Activated CD4-positive, alpha-beta T cell treated with anti-CD3 and anti-CD28 coated beads, Interleukin-2, amount 50 U/mL, for 48 hours (primary cell): ENCODE data around the gene ELOVL1.

Source experiments
- DNase-seq, 2 experiments: peaks; one replicate each; pipeline ENCODE4 v3.0.0-alpha.2; 2020

Gene ELOVL1

DNA sequence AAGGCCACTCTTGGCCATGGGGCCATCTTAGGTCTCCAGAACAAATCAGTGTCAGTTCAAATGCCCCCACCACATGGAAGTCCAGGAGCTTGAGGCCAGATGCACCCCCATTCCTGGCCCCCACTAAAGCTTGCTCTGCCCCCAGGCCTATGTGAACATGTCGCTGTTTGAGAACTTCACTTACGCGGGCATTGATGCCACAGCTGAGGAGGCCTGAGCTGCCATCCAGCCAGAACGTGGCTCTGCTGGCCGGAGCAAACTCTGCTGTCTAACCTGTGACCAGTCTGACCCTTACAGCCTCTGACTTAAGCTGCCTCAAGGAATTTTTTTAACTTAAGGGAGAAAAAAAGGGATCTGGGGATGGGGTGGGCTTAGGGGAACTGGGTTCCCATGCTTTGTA lies 45.3 kb downstream of the ELOVL1 start:
- no peak for DNase-seq

DNA sequence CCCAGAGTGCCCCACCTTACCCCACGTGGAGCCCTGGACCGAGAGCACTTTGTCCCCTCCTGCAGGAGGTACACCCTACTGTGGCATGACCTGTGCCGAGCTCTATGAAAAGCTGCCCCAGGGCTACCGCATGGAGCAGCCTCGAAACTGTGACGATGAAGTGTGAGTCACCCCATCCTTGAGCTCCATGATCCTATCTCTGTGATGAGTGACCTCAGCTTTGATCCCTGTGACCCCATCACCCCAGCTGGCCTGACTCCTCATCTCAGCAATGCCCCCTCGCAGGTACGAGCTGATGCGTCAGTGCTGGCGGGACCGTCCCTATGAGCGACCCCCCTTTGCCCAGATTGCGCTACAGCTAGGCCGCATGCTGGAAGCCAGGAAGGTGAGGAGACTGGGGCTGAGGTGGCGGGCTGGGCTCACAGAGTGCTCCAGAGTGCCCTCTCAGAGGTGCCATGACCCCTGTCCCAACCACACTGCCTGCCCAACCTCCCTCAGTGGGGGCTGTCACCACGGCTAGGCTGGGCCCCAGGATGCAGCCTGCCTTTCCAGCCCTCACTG lies 46.4 kb downstream of the ELOVL1 start:
- no peak for DNase-seq

DNA sequence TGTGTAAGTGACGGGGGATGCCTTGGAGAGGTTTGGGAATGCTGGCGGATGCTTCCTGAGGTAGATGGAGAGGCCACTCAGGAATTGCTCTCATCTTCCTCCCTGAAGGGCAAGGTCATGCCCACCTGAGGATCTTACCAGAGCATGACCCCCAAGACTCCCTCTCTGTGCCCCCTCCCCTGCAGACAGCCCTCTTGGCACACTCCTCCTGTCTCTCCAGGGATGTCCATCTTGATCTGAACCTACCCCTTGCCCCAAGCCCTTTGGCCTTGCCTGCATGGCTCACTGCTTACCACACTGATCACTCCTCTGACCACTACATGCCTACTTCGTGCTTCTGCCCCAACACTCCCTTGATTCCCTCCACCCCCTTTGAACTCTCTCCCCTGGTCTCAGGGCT lies 48.0 kb downstream of the ELOVL1 start:
- DNase-seq: no peak

DNA sequence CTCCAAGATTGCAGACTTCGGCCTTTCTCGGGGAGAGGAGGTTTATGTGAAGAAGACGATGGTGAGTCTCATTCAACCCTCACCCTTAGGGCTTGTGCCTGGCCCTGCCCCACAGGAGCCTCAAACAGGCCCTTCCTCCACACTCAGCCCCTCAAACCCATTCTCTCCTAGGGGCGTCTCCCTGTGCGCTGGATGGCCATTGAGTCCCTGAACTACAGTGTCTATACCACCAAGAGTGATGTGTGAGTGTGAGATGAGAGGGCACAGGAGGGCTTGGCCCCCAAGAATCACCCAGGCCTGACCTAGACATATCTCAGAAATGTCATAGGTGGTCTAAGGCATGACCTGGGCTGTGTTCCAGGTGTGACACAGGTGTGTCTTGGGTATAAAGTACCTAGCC lies 48.5 kb downstream of the ELOVL1 start:
- no peak for DNase-seq

DNA sequence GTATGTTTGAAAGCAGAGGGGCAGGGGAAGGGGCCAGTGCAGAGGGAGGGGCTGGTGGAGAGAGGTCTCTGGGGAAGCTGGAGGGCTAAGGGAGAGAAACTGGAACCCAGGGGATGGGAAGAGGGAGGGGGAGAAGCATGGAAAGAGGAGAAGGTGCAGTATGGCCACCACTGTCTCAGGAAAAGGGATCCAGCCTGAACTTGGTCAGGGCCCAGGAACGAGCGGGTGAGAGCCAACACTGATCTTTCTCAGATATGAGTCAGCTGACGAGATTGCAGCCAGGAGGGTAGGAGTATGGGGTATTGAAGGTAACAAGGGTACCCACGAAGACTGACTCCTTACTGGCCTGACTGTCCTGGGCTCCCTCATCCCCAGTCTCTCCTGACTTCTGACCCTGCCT lies 49.0 kb downstream of the ELOVL1 start:
- DNase-seq: no peak

DNA sequence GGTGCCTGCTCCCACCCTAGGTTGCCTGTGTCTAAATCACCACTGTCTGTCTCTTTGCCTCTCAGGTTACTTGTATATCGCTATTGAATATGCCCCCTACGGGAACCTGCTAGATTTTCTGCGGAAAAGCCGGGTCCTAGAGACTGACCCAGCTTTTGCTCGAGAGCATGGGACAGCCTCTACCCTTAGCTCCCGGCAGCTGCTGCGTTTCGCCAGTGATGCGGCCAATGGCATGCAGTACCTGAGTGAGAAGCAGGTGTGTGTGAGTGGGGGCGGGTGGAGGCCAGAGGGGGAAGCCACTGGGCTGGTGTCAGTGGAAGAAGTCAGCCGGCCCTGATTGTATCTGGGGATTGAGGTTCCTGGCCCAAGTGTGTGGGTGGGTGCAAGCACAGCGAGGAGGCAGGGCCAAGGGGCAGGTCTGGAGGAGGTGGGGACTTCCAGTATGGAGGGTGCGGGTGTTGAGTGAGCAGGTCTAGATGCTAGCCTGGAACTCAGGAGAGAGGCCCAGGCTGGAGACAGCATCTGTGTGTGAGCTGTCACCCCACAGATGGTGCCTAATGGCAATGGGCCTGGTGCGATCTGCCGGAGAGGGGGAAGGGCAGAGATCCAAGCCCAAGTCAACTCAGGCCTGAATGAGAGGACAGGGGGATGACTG lies 49.9 kb downstream of the ELOVL1 start:
- no peak for DNase-seq

DNA sequence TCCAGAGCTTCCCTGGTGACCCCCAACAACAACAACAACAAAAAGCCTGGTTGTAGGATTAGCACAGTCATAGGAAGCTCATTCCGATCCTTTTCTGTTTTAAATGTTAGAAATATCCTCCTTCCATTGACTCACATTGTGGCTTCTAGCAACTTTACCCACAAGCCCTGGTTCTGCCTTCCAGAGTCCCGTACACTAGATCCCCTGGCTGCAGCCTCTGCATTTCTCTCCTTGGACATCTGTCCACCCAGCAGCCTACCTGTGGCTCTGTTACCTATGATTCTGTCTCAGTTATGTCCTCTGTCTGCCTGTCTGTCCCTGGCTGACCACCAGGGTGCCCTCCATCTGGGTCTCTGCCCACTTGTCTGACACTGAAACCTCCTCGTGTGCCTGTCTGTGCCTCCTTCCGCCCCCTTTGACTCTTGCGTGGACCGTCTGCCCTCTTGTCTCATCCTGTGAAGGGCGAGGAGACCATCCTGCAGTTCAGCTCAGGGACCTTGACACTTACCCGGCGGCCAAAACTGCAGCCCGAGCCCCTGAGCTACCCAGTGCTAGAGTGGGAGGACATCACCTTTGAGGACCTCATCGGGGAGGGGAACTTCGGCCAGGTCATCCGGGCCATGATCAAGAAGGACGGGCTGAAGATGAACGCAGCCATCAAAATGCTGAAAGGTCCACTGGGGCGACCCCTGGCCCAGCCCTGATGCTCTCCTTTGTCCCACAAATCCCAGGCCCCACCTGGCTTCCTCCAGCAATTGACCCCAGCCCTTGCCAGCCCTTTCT lies 50.9 kb downstream of the ELOVL1 start:
- no peak for DNase-seq

DNA sequence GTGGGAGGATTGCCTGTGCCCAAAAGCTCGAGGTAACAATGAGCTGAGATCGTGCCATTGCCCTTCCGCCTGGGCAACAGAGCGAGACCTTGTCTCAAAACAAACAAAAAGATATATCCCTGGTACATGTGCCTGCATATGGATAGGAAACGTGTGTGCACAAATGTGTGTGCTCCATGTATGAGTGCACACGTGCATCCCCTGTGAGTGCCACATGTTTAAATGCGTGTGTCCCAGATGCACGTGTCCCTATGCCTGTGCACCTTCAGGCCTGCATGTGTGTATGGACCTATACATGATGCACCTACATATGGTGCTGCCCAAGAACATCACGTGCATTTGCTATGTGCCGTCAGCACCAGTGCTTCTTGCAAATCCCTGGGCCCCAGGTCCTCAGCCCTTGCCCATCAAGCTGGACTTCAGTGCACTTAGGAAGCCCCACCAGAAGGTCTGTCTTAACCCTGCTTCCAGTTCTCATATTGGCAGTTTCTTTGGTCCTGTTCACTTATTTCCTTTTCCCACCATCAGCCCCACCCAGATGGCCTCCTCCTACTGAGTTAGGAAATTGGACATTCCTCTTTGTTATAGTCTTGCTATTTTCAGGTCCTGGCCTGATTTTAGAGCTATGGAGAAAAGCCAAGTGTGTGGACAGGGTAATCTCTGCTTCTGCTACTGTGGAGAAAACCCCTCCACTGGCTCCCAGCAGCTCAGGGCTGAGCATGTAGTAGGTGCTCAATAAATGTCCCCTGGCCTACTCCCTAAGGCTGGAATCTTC lies 51.7 kb downstream of the ELOVL1 start:
- DNase-seq: no peak

DNA sequence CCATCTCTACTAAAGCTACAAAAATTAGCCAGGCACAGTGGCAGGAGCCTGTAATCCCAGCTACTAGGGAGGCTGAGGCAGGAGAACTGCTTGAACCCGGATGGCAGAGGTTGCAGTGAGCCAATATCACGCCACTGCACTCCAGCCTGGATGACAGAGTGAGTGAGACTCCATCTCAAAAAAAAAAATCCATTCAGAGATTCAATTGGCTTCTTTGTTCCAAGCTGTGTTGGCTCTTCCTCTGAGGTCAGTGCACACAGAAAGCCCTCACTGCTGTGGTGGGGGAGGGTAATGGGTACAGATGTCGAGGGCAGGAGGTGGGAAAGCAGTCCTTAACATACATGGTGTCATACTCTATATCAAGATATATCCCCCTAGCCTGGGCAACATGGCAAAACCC lies 52.3 kb downstream of the ELOVL1 start:
- no peak for DNase-seq

DNA sequence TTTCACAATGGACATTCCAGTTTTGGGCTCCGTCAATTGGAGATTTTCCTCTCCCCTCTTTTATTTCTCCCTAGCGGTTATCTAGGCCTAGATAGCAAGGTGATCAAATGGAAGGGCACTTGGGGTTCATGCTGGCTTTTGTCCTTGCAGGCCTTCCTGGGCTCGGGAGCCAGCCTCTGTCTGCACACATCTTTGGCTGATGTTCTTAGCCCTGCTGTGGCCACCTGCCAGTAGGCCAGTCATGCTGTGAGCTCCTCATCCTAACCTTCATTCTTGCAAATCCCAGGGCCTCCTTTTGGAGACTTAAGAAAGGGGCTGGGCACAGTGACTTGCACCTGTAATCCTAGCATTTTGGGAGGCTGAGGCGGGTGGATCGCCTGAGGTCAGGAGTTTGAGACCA lies 53.6 kb downstream of the ELOVL1 start:
- DNase-seq: no peak

DNA sequence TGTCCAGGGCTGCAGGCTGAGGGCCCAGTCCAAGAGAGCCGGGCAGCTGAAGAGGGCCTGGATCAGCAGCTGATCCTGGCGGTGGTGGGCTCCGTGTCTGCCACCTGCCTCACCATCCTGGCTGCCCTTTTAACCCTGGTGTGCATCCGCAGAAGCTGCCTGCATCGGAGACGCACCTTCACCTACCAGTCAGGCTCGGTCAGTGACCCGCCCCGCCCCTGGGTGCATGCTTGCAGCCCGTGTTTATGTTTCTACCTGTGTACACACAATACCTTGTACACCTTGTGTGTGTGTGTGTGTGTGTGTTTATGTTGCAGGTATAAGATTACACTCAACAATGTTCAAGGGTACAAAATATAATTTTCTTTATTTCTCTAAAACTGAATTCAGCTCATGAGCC lies 54.0 kb downstream of the ELOVL1 start:
- DNase-seq: no peak
